Measurements from ENCODE around the gene LRRC8A. TPM values are rescaled to one million over a fixed set of nuclear protein-coding genes. Genes with fewer than 3 reads are reported as not detected.

Gene LRRC8A
- total and polyA plus RNA-seq, 12 donors: 9.0 to 88.3 (median 34.5) TPM

DNA sequence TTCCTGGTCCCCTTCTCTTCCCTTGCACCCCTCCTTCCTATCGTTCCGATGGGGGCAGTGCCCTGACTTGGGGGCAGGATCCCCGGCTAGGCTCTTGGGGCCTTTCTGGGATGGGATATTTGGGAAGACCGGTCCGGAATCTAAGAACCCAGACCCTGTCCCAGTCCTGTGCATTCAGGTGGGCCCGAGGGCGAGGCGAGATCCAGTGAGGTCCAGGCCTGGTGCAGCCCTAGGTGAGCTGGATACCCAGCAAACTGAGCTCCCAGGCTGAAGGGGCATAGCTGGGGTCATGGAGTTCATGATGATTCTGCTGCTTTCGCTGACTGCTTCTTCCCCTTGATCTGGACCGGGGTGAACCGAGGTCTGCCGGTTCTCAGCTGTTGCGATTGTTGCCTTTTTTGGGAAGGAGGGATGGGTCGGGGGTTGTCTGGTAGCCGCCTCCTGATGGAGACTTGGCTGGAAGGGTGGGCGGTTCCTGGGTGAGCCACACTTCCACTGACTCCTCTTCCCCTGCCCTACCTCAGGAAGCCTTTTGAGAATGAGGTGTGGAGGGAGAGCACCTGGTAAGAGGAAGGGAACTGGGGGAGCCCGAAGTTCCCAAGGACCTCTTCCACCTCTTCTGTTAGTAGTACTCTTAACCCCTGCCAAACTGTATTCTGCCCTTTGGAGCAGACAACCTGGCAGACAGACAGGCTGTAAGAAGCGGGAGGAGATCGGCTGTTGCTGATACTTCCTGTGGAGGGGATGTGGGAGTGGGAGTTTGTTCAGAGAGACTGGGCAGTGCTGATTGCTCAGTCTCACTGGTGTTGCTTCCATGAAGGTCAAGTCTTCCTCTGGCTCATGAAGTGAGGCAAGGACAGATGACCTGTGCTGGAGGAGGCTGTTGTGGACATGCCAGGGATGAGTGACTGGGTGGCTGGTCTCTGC is 1.0 kb downstream of the LRRC8A start:
- H3K4me1 ChIP-seq (replicated peaks in 1 of 2): peaks cover 9 to 25% of the 10 kb centered on the region in 2 donors
- peak in 1 of 2 donors; percentile 34 for TF ChIP-seq POLR2A (IDR thresholded peaks at IDR 0.05)
- TF ChIP-seq, protein P1, sequence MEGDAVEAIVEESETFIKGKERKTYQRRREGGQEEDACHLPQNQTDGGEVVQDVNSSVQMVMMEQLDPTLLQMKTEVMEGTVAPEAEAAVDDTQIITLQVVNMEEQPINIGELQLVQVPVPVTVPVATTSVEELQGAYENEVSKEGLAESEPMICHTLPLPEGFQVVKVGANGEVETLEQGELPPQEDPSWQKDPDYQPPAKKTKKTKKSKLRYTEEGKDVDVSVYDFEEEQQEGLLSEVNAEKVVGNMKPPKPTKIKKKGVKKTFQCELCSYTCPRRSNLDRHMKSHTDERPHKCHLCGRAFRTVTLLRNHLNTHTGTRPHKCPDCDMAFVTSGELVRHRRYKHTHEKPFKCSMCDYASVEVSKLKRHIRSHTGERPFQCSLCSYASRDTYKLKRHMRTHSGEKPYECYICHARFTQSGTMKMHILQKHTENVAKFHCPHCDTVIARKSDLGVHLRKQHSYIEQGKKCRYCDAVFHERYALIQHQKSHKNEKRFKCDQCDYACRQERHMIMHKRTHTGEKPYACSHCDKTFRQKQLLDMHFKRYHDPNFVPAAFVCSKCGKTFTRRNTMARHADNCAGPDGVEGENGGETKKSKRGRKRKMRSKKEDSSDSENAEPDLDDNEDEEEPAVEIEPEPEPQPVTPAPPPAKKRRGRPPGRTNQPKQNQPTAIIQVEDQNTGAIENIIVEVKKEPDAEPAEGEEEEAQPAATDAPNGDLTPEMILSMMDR (IDR thresholded peaks at IDR 0.05): no peak
- DNase-seq: peak in 3 of 7 donors; percentile 37 to 42 (median 39)
- peak overlapping the region; percentile 40 to 90 (median 74) for H3K4me3 ChIP-seq
- H3K9me3 ChIP-seq (replicated peaks in 1 of 3): no peaks in the 10 kb centered on the region
- WGBS, 4 donors: 0 to 2% (median 1%) methylated on average over 7 to 19 of the region's 19 CpGs
- intact Hi-C loops (cut with DNase I): loop anchor here (5.0 kb wide), 2 partner anchors 34 to 39 kb away; partner anchors contain the start of gene PHYHD1 (in 1 of the 2)
- H3K27ac ChIP-seq: peak overlapping the region in 4 of 5 donors; percentile 71 to 97 (median 92)
- peaks cover 0 to 16% of the 10 kb centered on the region in 2 donors for H3K36me3 ChIP-seq (replicated peaks in 1 of 2)
- H3K27me3 ChIP-seq: no peaks in the 10 kb centered on the region

DNA sequence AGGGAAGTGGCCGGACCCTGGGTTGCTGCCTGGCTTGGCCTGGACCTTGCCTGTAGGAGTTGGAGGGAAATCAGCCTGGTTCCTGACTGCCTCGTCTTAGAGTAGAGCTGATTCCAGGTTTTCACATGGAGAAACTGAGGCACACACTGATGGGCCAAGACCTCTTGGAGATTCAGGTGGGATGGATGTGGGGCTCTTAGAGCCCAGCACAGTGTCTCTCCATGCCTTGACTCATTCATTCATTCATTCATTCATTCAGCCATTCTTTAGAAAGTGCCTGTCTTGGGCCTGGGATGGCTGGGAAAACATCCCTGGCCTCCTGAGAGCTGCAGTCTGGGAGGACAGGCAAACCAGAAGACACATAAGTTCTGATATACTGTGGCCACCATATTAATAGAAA is 2.2 kb downstream of the LRRC8A start:
- Histone ChIP-seq H3K27me3 (no peaks in the 10 kb centered on the region), H3K9me3 (replicated peaks in 1 of 3) (no peaks in the 10 kb centered on the region), H3K27ac (no peak overlapping the region), H3K36me3 (replicated peaks in 1 of 2) (peaks cover 0 to 19% of the 10 kb centered on the region in 2 donors), H3K4me3 (no peak overlapping the region), H3K4me1 (replicated peaks in 1 of 2) (peaks cover 9 to 29% of the 10 kb centered on the region in 2 donors)
- DNase-seq: no peak
- WGBS, 4 donors: 75 to 88% (median 78%) methylated on average over 1 to 2 of the region's 2 CpGs
- no peak for TF ChIP-seq POLR2A (IDR thresholded peaks at IDR 0.05)
- TF ChIP-seq, protein P1 (IDR thresholded peaks at IDR 0.05): no peak
- intact Hi-C loops (cut with DNase I): loop anchor here (5.0 kb wide), 2 partner anchors 33 to 38 kb away; partner anchors contain the start of gene PHYHD1 (in 1 of the 2)

DNA sequence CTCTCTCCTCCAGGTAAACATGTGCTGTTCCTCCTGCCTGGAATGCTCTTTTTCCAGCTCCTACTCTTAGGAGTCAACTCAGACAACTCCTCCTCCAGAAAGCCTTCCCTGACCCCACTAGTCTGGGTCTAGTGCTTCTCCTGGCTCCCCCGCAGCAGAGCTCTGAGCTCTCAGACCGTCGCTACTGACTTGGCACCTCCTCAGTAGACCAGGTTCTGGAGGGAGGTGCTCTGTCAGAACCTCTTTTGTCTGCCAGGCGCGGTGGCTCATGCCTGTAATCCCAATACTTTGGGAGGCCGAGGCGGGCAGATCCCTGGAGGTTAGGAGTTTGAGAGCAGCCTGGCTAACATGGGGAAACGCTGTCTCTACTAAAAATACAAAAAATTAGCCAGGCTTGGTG is 3.4 kb downstream of the LRRC8A start:
- H3K9me3 ChIP-seq (replicated peaks in 1 of 3): no peaks in the 10 kb centered on the region
- no peaks in the 10 kb centered on the region for H3K27me3 ChIP-seq
- intact Hi-C loops (cut with DNase I): no loop called here
- H3K36me3 ChIP-seq (replicated peaks in 1 of 2): peaks cover 0 to 19% of the 10 kb centered on the region in 2 donors
- WGBS, 4 donors: 92 to 96% (median 94%) methylated on average over 8 of the region's 8 CpGs
- no peak overlapping the region for H3K4me3 ChIP-seq
- no peak for DNase-seq
- no peak for TF ChIP-seq POLR2A (IDR thresholded peaks at IDR 0.05)
- TF ChIP-seq, protein P1 (IDR thresholded peaks at IDR 0.05): no peak
- peaks cover 9 to 29% of the 10 kb centered on the region in 2 donors for H3K4me1 ChIP-seq (replicated peaks in 1 of 2)
- H3K27ac ChIP-seq: no peak overlapping the region

DNA sequence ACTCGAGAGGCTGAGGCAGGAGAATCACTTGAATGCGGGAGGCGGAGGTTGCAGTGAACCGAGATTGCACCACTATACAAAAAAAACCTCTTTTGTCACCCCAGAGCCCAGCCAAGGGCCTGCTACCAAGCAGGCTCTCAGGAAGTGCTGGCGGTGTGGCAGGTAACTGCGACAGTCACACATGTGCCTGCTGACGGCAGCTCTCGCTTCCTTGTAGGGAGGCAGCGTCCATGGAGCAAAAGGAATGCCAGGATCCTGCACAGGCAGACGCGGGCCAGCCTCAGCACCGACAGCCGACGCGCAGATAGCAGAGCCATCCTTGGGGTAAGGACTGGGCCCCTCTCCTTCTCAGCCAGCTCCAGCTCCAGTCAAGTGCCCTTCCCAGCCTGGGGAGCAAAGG is 3.9 kb downstream of the LRRC8A start:
- Histone ChIP-seq H3K36me3 (replicated peaks in 1 of 2) (peaks cover 0 to 19% of the 10 kb centered on the region in 2 donors), H3K4me1 (replicated peaks in 1 of 2) (peaks cover 9 to 25% of the 10 kb centered on the region in 2 donors), H3K27me3 (no peaks in the 10 kb centered on the region), H3K9me3 (replicated peaks in 1 of 3) (no peaks in the 10 kb centered on the region), H3K27ac (no peak overlapping the region), H3K4me3 (no peak overlapping the region)
- intact Hi-C loops (cut with DNase I): no loop called here
- TF ChIP-seq POLR2A (IDR thresholded peaks at IDR 0.05): no peak
- TF ChIP-seq, protein P1 (IDR thresholded peaks at IDR 0.05): no peak
- WGBS, 4 donors: 84 to 96% (median 90%) methylated on average over 7 to 15 of the region's 15 CpGs
- no peak for DNase-seq
